Gastroesophageal sphincter (tissue), 4 donors: ENCODE measurements around the gene TMEM54. TPM values are rescaled to one million over a fixed set of nuclear protein-coding genes. Genes with fewer than 3 reads are reported as not detected.
A peak's percentile ranks its signal among the peaks of the same experiment; 100 is the strongest.

Experiments used
- ATAC-seq: fragments of 150-250 bp; one replicate; pipeline ENCODE4 v1.9.1; 2016; ENCODE audit warnings: mild to moderate bottlenecking, moderate library complexity
- H3K27ac ChIP-seq, 4 donors: fragments of 200-600 bp; sonication (generic) in 3 of 4; 1 replicate in 3 of 4; 2 replicates in 1 of 4; pipeline ENCODE4 v1.5.1; 2016 to 2019
- H3K27me3 ChIP-seq: fragments of 200-600 bp; sonication (generic); one replicate; pipeline ENCODE4 v1.5.1; 2019
- H3K36me3 ChIP-seq, 2 donors: fragments of 200-600 bp; sonication (generic); one replicate each; pipeline ENCODE4 v1.5.1; 2019; ENCODE audit warnings: control low read depth in 1 of 2
- H3K4me1 ChIP-seq, 3 donors: fragments of 200-600 bp; sonication (generic); 1 replicate in 2 of 3; 2 replicates in 1 of 3; pipeline ENCODE4 v1.5.1; 2016 to 2019; ENCODE audit warnings: control low read depth in 2 of 3
- H3K4me3 ChIP-seq, 2 donors: fragments of 200-600 bp; sonication (generic); one replicate each; pipeline ENCODE4 v1.5.1; 2019; ENCODE audit warnings: mild to moderate bottlenecking in 1 of 2, moderate library complexity in 1 of 2
- H3K9me3 ChIP-seq, 3 donors: fragments of 200-600 bp; sonication (generic); one replicate each; pipeline ENCODE4 v1.5.1; 2017 to 2019; ENCODE audit warnings: control low read depth in 2 of 3
- EP300 ChIP-seq: sonication (generic); formaldehyde crosslinking; IDR thresholded peaks from one replicate; pipeline ENCODE4 v1.6.1; 2017; ENCODE audit warnings: antibody characterized with exemption, mild to moderate bottlenecking
- POLR2A ChIP-seq, 2 donors: fragments of 450-650 bp; IDR thresholded peaks; one replicate each; pipeline ENCODE4 v1.6.1; 2017; ENCODE audit warnings: antibody characterized with exemption in 2 of 2, mild to moderate bottlenecking in 2 of 2, moderate library complexity in 1 of 2
- POLR2AphosphoS5 ChIP-seq: sonication (generic); formaldehyde crosslinking; IDR thresholded peaks from one replicate; pipeline ENCODE4 v1.6.1; 2017; ENCODE audit warnings: antibody characterized with exemption
- WGBS, 2 donors: methylation state at CpG; one replicate each; pipeline ENCODE4 v1.1.5; 2018; ENCODE audit warnings: low coverage in 1 of 2; 5-methylcytosine and 5-hydroxymethylcytosine counted together
- total RNA-seq, 4 donors: library from RNA; depleted of rRNA; stranded (reverse); fragments of >200 nt; gene quantifications; one replicate each; pipeline ENCODE4 v1.1.0, GENCODE V29; 2016
- TF ChIP-seq, protein P1 (sequence below), 4 experiments: fragments of 200-600 bp in 2 of 4; fragments of 450-650 bp in 2 of 4; sonication (generic) in 1 of 4; IDR thresholded peaks; one replicate each; pipeline ENCODE4 v1.5.1; 2017 to 2019; ENCODE audit warnings: antibody characterized with exemption in 4 of 4, mild to moderate bottlenecking in 2 of 4, moderate library complexity in 2 of 4

TMEM54 gene
- total RNA-seq, 4 donors from 2014 or later, result 71.5 to 138 (median 101) TPM

DNA sequence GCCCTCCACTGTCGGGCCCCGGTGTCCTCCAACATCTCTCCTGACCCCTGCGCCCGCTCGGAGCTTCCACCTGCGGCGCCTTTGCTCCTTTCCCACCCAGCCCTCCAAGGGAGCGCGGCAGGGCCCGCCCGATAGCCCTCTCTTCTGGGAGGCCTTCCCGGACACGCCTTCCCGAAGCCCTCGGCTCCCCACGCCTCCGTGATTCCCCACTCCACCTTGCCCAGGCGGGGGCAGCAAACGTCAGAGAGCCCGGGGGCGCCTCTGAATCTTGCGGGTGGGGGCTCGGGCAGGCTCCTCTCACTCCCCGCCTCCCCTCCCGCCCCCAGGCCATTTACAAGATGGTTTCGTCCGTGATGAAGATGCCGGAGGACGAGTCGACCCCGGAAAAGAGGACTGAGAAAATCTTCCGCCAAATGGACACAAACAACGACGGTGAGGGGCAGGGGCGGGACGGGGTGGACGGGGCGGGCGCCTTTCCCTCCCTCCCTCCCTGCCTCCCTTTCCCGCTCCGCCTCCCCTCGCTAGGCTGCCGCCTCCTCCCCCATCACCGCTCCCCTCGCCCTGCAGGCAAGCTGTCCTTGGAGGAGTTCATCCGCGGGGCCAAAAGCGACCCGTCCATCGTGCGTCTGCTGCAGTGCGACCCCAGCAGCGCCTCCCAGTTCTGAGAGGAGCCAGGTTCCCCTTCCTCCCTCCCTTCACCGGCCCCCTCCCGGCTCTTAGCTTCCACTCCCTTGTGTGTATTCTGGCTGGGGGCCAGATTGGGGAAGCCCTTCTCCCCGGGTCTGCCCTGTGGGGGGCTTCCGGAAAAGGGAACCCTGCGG lies 7.8 kb downstream of the TMEM54 start:
- TF ChIP-seq POLR2A (IDR thresholded peaks at IDR 0.05) (no peak), EP300 (no peak)
- TF ChIP-seq, protein P1, sequence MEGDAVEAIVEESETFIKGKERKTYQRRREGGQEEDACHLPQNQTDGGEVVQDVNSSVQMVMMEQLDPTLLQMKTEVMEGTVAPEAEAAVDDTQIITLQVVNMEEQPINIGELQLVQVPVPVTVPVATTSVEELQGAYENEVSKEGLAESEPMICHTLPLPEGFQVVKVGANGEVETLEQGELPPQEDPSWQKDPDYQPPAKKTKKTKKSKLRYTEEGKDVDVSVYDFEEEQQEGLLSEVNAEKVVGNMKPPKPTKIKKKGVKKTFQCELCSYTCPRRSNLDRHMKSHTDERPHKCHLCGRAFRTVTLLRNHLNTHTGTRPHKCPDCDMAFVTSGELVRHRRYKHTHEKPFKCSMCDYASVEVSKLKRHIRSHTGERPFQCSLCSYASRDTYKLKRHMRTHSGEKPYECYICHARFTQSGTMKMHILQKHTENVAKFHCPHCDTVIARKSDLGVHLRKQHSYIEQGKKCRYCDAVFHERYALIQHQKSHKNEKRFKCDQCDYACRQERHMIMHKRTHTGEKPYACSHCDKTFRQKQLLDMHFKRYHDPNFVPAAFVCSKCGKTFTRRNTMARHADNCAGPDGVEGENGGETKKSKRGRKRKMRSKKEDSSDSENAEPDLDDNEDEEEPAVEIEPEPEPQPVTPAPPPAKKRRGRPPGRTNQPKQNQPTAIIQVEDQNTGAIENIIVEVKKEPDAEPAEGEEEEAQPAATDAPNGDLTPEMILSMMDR (IDR thresholded peaks at IDR 0.05), result peak in 2 of 4 experiments; percentile 1 to 31
- H3K27ac ChIP-seq, result no peak overlapping the region

DNA sequence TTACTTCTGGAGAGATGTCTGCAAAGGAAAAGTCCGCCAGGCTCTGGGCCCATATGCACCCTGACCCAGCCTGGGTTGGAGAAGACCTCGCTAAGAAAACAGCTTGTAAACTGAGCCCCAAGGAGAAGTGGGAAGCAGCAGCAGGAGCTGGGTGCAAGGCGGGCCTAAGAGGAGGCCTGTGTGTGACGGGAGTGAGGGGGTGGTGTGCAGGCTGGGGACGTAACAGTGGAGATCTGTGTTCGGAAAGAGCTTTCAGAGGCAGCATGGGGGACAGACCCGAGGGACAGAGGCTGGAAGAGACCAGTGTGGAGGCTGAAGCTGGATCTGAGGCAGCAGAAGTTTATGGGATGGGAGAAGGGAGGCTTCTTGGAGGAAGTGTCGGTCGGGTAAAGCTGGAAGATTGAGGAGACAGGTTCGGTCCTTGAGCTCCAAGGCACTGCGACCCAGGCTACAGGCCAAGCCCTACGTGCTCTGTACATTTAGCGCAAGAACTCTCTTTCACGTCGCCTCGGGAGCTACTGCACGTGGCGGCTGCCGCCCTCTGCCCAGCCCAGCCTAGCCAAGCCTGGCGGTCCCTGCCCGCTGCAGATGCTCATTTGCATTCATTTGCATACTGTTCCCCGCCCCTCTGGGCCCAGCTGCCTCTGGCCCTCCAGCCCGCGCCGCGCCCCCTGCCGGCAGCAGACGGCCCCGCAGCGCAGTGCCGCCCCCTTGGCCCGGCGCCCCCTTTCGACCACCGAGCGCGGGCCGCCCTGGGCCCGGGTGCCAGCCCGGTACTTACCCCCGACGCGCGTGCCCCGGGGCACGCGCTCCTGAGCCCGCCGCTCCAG lies 8.6 kb downstream of the TMEM54 start:
- H3K4me3 ChIP-seq, result peak overlapping the region; percentile 6 to 52
- H3K9me3 ChIP-seq, result no peaks in the 10 kb centered on the region
- H3K27me3 ChIP-seq, result peaks cover 66% of the 10 kb centered on the region
- TF ChIP-seq, protein P1 (IDR thresholded peaks at IDR 0.05), result peak in 2 of 4 experiments; percentile 43 to 55
- no peak for TF ChIP-seq POLR2A (IDR thresholded peaks at IDR 0.05)
- peaks cover 0 to 7% of the 10 kb centered on the region in 2 donors for H3K36me3 ChIP-seq
- peak; percentile 25 for ATAC-seq
- WGBS, 2 donors, result 38 to 61% methylated on average over 10 to 14 of the region's 49 CpGs
- no peak overlapping the region for H3K27ac ChIP-seq
- peaks cover 0 to 18% (median 7%) of the 10 kb centered on the region in 3 donors for H3K4me1 ChIP-seq

More for the DNA sequence above, 7.8 kb downstream of the TMEM54 start:
- Histone ChIP-seq H3K4me1 (peaks cover 0 to 18% (median 7%) of the 10 kb centered on the region in 3 donors), H3K27me3 (peaks cover 57% of the 10 kb centered on the region), H3K4me3 (peak overlapping the region; percentile 6 to 52), H3K9me3 (no peaks in the 10 kb centered on the region), H3K36me3 (peaks cover 0 to 7% of the 10 kb centered on the region in 2 donors)
- ATAC-seq, result peak; percentile 66
- WGBS, 2 donors, result 0% methylated on average over 4 of the region's 58 CpGs; no CpG with 5 or more reads in 1 of the 2 donors

DNA sequence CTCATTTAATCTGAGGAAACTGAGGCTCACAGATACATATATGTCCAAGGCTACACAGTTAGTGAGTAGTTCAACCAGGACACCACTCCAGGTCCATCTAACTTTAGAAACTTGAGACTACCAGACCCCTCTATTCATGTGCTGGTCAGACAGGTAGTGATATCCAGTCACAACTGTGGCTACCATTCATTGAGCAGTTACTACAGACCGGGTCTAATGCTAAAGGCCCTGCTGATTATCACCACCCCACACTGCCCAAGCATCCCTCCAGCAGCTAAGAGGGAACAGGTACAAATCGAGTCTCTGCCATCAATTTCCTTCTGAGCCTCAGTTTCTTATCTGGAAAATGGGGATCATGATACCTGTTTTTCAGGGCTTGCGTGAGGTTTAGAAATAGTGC lies 9.6 kb downstream of the TMEM54 start:
- H3K27me3 ChIP-seq, result peaks cover 75% of the 10 kb centered on the region

DNA sequence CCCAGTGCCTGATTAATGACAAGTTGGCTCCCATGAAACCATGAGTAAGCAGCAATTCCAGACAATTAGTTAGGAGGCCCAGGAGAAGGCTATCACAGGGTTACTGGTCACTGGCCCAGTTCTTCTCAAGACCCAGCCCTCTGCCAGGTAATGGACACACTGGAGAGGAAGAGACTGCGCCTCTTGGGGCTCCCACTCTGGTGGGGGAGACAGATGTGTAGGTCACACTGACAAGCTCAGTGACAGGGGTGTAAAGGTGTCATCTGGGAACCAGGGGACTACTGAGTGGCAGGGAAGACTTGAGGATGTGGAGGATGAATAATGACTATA lies 10.0 kb downstream of the TMEM54 start:
- no peaks in the 10 kb centered on the region for H3K9me3 ChIP-seq
- no peak overlapping the region for H3K27ac ChIP-seq
- H3K4me3 ChIP-seq, result no peak overlapping the region
- TF ChIP-seq POLR2A (IDR thresholded peaks at IDR 0.05) (no peak), POLR2AphosphoS5 (no peak)
- WGBS, 2 donors, result no CpG with 5 or more reads among the region's 1 CpG
- H3K27me3 ChIP-seq, result peaks cover 79% of the 10 kb centered on the region
- H3K4me1 ChIP-seq, result peaks cover 0 to 26% (median 10%) of the 10 kb centered on the region in 3 donors
- H3K36me3 ChIP-seq, result peaks cover 0 to 7% of the 10 kb centered on the region in 2 donors
- ATAC-seq, result no peak

More for the DNA sequence above, 9.6 kb downstream of the TMEM54 start:
- ATAC-seq, result no peak
- TF ChIP-seq, protein P1 (IDR thresholded peaks at IDR 0.05), result no peak
- WGBS, 2 donors, result 75 to 80% methylated on average over 1 of the region's 3 CpGs
- Histone ChIP-seq H3K36me3 (peaks cover 0 to 7% of the 10 kb centered on the region in 2 donors), H3K27ac (no peak overlapping the region), H3K4me3 (no peak overlapping the region), H3K9me3 (no peaks in the 10 kb centered on the region), H3K4me1 (peaks cover 0 to 22% (median 7%) of the 10 kb centered on the region in 3 donors)

DNA sequence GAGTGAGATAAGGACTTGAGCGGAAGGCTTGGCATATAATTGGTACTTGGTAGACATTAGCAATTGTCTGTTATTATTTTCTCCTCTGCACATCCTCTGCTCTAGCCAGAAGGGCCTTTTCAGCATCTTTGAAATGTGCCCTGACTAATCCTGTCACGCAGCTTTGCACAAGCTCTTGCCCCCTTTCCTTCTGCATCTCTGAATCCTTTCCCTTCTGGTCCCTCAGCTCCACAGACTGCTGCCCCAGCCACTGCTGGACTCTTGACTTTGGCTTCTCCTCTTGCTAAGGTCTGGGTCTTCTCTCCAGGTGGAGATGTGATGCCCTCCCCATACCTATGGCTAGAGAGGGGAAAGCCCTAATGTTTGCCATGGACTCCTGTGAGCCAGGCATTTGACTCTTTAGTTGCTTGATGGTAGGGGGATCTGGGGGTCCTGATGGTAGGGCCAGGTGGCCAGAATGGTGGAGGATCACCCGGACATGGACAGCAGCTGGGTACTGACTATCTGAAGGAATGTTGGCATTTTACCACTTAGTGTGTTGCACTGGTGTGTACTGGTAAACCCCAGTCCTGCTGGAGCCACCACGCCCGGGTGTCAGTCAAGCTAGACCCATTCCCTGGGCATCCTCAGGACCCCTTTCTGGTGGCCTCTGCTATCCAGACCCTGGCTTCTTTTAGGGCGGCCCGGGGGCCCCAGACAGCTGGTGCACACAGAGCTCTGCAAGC lies 10.5 kb downstream of the TMEM54 start:
- Histone ChIP-seq H3K4me3 (no peak overlapping the region), H3K36me3 (peaks cover 0 to 7% of the 10 kb centered on the region in 2 donors), H3K9me3 (no peaks in the 10 kb centered on the region), H3K27me3 (peaks cover 85% of the 10 kb centered on the region), H3K4me1 (peaks cover 0 to 31% (median 13%) of the 10 kb centered on the region in 3 donors), H3K27ac (no peak overlapping the region)
- 85 to 89% methylated on average over 2 to 3 of the region's 7 CpGs for WGBS, 2 donors
- no peak for ATAC-seq
- TF ChIP-seq POLR2AphosphoS5 (no peak), EP300 (no peak), POLR2A (IDR thresholded peaks at IDR 0.05) (no peak)
- TF ChIP-seq, protein P1 (IDR thresholded peaks at IDR 0.05), result no peak
